ENCODE data around the gene FOXO6. TPM values are rescaled to one million over a fixed set of nuclear protein-coding genes. Genes with fewer than 3 reads are reported as not detected.

FOXO6 gene
- total and polyA plus RNA-seq, 12 donors = 0.22 to 7.0 (median 1.2) TPM; not detected in 1

- no peak for DNase-seq
- Histone ChIP-seq H3K27ac (no peak overlapping the region), H3K4me3 (no peak overlapping the region), H3K4me1 (replicated peaks in 1 of 2) (no peaks in the 10 kb centered on the region), H3K27me3 (peaks cover 6% of the 10 kb centered on the region), H3K9me3 (replicated peaks in 1 of 3) (no peaks in the 10 kb centered on the region), H3K36me3 (replicated peaks in 1 of 2) (no peaks in the 10 kb centered on the region)
- TF ChIP-seq POLR2A (IDR thresholded peaks at IDR 0.05) = no peak
- TF ChIP-seq CTCF (IDR thresholded peaks at IDR 0.05) = no peak
- intact Hi-C loops (cut with DNase I) = no loop called here
- 90 to 100% (median 95%) methylated on average over 2 to 3 of the region's 3 CpGs for WGBS, 4 donors
Measured at GRCh38 chr1:41411229-41411628, 50.0 kb downstream of the FOXO6 start.

GRCh38 chr1:41412748-41413147 is 51.5 kb downstream of the FOXO6 start:
- 38 to 49% (median 46%) methylated on average over 5 to 8 of the region's 8 CpGs for WGBS, 4 donors
- intact Hi-C loops (cut with DNase I) = no loop called here
- no peak for DNase-seq
- TF ChIP-seq POLR2A (IDR thresholded peaks at IDR 0.05) = no peak
- TF ChIP-seq CTCF (IDR thresholded peaks at IDR 0.05) = no peak
- Histone ChIP-seq H3K36me3 (replicated peaks in 1 of 2) (no peaks in the 10 kb centered on the region), H3K27ac (no peak overlapping the region), H3K9me3 (replicated peaks in 1 of 3) (no peaks in the 10 kb centered on the region), H3K4me3 (no peak overlapping the region), H3K27me3 (peaks cover 6% of the 10 kb centered on the region), H3K4me1 (replicated peaks in 1 of 2) (no peaks in the 10 kb centered on the region)

GRCh38 chr1:41413748-41414281 is 52.6 kb downstream of the FOXO6 start:
- no peak for TF ChIP-seq CTCF (IDR thresholded peaks at IDR 0.05)
- no peak for TF ChIP-seq POLR2A (IDR thresholded peaks at IDR 0.05)
- WGBS, 4 donors = 86 to 95% (median 92%) methylated on average over 5 to 12 of the region's 12 CpGs
- intact Hi-C loops (cut with DNase I) = no loop called here

GRCh38 chr1:41414296-41414695 is 53.1 kb downstream of the FOXO6 start:
- no peak for DNase-seq
- no peaks in the 10 kb centered on the region for H3K4me1 ChIP-seq (replicated peaks in 1 of 2)
- intact Hi-C loops (cut with DNase I) = no loop called here
- no peaks in the 10 kb centered on the region for H3K9me3 ChIP-seq (replicated peaks in 1 of 3)
- no peaks in the 10 kb centered on the region for H3K27me3 ChIP-seq
- TF ChIP-seq CTCF (IDR thresholded peaks at IDR 0.05) (no peak), POLR2A (IDR thresholded peaks at IDR 0.05) (no peak)
- H3K27ac ChIP-seq = no peak overlapping the region
- no peaks in the 10 kb centered on the region for H3K36me3 ChIP-seq (replicated peaks in 1 of 2)
- H3K4me3 ChIP-seq = no peak overlapping the region
- WGBS, 4 donors = 86 to 93% (median 89%) methylated on average over 2 to 3 of the region's 3 CpGs; no CpG with 5 or more reads in 1 of the 4 donors

More at GRCh38 chr1:41413748-41414281, 52.6 kb downstream of the FOXO6 start:
- no peaks in the 10 kb centered on the region for H3K4me1 ChIP-seq (replicated peaks in 1 of 2)
- no peak overlapping the region for H3K4me3 ChIP-seq
- H3K36me3 ChIP-seq (replicated peaks in 1 of 2) = no peaks in the 10 kb centered on the region
- no peaks in the 10 kb centered on the region for H3K27me3 ChIP-seq
- no peaks in the 10 kb centered on the region for H3K9me3 ChIP-seq (replicated peaks in 1 of 3)
- DNase-seq = no peak
- H3K27ac ChIP-seq = no peak overlapping the region
